Lung (tissue), 12 donors: ENCODE measurements around the gene SIMC1. TPM values are rescaled to one million over a fixed set of nuclear protein-coding genes. Genes with fewer than 3 reads are reported as not detected.

Experiments
- ATAC-seq: fragments of 200-7000 bp; cut with Tn5 transposase; one replicate; pipeline ENCODE4 v1.9.1; 2020; ENCODE audit warnings: moderate number of reproducible peaks; ENCODE audit not compliant: insufficient read depth, low FRiP score
- DNase-seq, 3 donors: peaks; one replicate each; pipeline ENCODE4 v3.0.0-alpha.2; 2013 to 2017
- H3K27ac ChIP-seq, 2 donors: one replicate each; pipeline ENCODE4 v1.5.1; 2013; ENCODE audit warnings: mild to moderate bottlenecking in 2 of 2, moderate library complexity in 2 of 2, control low read depth in 1 of 2, inconsistent platforms in 1 of 2, low read depth in 1 of 2, low read length in 1 of 2
- H3K27me3 ChIP-seq, 3 donors: one replicate each; pipeline ENCODE4 v1.5.1; 2013; ENCODE audit warnings: low read length in 2 of 3; ENCODE audit not compliant: control insufficient read depth in 3 of 3, insufficient read depth in 3 of 3
- H3K36me3 ChIP-seq, 4 donors: one replicate each; pipeline ENCODE4 v1.5.1; 2013; ENCODE audit warnings: low read length in 4 of 4, mild to moderate bottlenecking in 1 of 4, moderate library complexity in 1 of 4; ENCODE audit not compliant: control insufficient read depth in 4 of 4, insufficient read depth in 4 of 4
- H3K4me1 ChIP-seq, 5 donors: one replicate each; pipeline ENCODE4 v1.5.1; 2013; ENCODE audit warnings: low read length in 5 of 5, mild to moderate bottlenecking in 2 of 5, moderate library complexity in 1 of 5; ENCODE audit not compliant: control insufficient read depth in 5 of 5, insufficient read depth in 5 of 5
- H3K4me3 ChIP-seq: one replicate; pipeline ENCODE4 v1.5.1; 2013; ENCODE audit warnings: mild to moderate bottlenecking, control low read depth, moderate library complexity
- H3K9ac ChIP-seq, 2 donors: one replicate each; pipeline ENCODE4 v1.5.1; 2013; ENCODE audit warnings: low read length in 2 of 2, control low read depth in 1 of 2; ENCODE audit not compliant: insufficient read depth in 1 of 2
- H3K9me3 ChIP-seq, 4 donors: one replicate each; pipeline ENCODE4 v1.5.1; 2013; ENCODE audit warnings: low read length in 3 of 4, mild to moderate bottlenecking in 1 of 4, moderate library complexity in 1 of 4; ENCODE audit not compliant: control insufficient read depth in 4 of 4, insufficient read depth in 3 of 4
- CTCF ChIP-seq: IDR thresholded peaks from 2 replicates; pipeline ENCODE4 v1.5.1; 2012; ENCODE audit warnings: mild to moderate bottlenecking; ENCODE audit errors: control extremely low read depth, extremely low read depth
- WGBS, 2 donors: extraction: QIAGEN DNeasy Blood & Tissue Kit; methylation state at CpG; one replicate each; pipeline ENCODE4 v1.1.7; 2013; 5-methylcytosine and 5-hydroxymethylcytosine counted together
- polyA plus RNA-seq, 2 donors: library from polyadenylated mRNA; stranded (reverse); fragments of 200-250 nt; gene quantifications; one replicate each; pipeline ENCODE4 v1.2.1, GENCODE V29; 2013
- total RNA-seq, 2 donors: library from RNA; depleted of rRNA in 1 of 2; stranded (reverse); fragments of >200 nt in 1 of 2; gene quantifications; one replicate each; pipeline ENCODE4 v1.2.1, GENCODE V29; 2014 to 2021
- donor health status: control.
- donor health status: control.
- donor health status: Bipolar disorder and iron deficiency.
- donor health status: healthy.
- donor health status: DM: yes; HTN: yes; CAD: no.

The SIMC1 gene
- total and polyA plus RNA-seq, 4 donors: 3.7 to 20.9 (median 8.7) TPM

GRCh38 chr5:176337913-176338312 is 99.7 kb downstream of the SIMC1 start:
- Histone ChIP-seq H3K27ac (no peak overlapping the region), H3K27me3 (no peaks in the 10 kb centered on the region), H3K4me3 (no peak overlapping the region), H3K9me3 (no peaks in the 10 kb centered on the region), H3K9ac (no peak overlapping the region), H3K4me1 (no peaks in the 10 kb centered on the region), H3K36me3 (peaks cover 4 to 31% (median 22%) of the 10 kb centered on the region in 4 donors)
- DNase-seq (no peak), ATAC-seq (no peak)
- WGBS, 2 donors: 73 to 91% methylated on average over 1 of the region's 1 CpG
- TF ChIP-seq CTCF: no peak

- TF ChIP-seq CTCF: no peak
- no peaks in the 10 kb centered on the region for H3K4me1 ChIP-seq
- H3K36me3 ChIP-seq: peaks cover 4 to 29% (median 20%) of the 10 kb centered on the region in 4 donors
- ATAC-seq (no peak), DNase-seq (no peak)
- H3K27ac ChIP-seq: no peak overlapping the region
- WGBS, 2 donors: 92 to 96% methylated on average over 5 of the region's 5 CpGs
- no peak overlapping the region for H3K4me3 ChIP-seq
- no peaks in the 10 kb centered on the region for H3K27me3 ChIP-seq
- H3K9ac ChIP-seq: no peak overlapping the region
- no peaks in the 10 kb centered on the region for H3K9me3 ChIP-seq
Observed at GRCh38 chr5:176339304-176339703, 101.1 kb downstream of the SIMC1 start.

GRCh38 chr5:176341325-176342157 is 103.3 kb downstream of the SIMC1 start:
- peaks cover 10 to 32% (median 23%) of the 10 kb centered on the region in 4 donors for H3K36me3 ChIP-seq
- no peak overlapping the region for H3K9ac ChIP-seq
- no peaks in the 10 kb centered on the region for H3K27me3 ChIP-seq
- no peak for ATAC-seq
- H3K4me3 ChIP-seq: no peak overlapping the region
- no peak for DNase-seq
- no peak overlapping the region for H3K27ac ChIP-seq
- H3K9me3 ChIP-seq: no peaks in the 10 kb centered on the region
- H3K4me1 ChIP-seq: no peaks in the 10 kb centered on the region
- TF ChIP-seq CTCF: no peak
- 70 to 92% methylated on average over 2 of the region's 2 CpGs for WGBS, 2 donors
